GM19467 (cell line): ENCODE measurements around the gene ANKRD13B.

Experiments used
- ATAC-seq: cut with Tn5 transposase; IDR thresholded peaks from one replicate; pipeline ENCODE4 v1.9.1; 2021; ENCODE audit warnings: mild to moderate bottlenecking, moderate library complexity; ENCODE audit not compliant: unreplicated experiment

The ANKRD13B gene

GRCh38 chr17:29616300-29617048 is 23.5 kb downstream of the ANKRD13B start:
- no peak for ATAC-seq

DNA sequence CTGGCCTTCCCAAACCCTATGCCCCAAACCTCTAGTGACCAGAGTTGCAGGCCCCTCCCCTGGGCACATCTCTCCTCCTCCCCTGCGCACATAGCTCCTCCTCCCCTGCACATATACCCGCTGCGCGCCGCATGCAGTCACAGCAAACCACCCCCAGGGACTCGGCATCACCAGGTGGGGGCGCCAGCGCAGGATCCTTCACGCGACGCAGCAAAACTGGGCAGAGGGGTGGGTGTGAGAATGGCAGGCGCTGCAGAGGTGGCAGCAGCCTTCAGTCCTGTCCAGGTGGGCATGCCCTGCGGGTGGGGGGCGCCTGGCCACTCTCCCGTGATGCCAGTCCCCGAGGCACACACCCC is 24.2 kb downstream of the ANKRD13B start:
- peak; percentile 44 for ATAC-seq

DNA sequence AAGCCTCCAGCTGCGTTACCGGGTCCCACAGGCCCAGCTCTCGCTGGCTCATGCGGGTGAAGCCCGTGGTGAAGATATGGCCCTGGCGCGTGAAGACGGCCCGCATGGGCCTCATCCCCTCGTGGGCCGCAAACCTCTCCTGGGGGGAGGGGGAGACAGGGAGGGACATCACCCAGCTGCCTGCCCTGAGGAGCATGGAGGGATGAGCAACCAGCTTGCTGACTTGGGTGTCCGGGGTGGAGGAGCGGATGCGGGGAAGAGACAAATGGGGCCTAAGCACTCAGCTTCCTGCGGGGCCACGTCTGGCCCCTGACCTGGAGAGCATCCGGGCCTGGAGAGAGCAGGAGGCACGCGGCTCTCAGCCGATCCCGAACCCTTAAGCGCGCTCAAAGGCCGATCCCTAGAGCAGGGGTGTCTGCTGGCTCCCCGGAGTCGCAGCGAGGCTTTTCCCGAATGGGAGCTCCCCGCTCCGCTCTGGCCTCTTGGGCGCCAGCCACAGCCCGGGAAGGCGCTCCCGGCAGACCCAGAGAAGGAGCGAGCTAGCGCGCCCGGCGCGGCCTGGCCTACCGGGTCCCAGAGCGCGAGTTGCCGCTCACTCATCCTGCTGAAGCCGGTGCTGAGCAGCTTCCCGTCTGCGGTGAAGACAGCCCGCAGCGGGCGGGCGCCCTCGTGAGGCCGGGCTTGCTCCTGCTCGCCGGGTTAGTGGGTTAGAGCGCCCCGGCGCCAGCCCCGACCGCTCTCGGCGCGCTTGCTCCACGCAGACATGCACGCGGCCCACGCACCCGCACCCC is 24.7 kb downstream of the ANKRD13B start:
- no peak for ATAC-seq

GRCh38 chr17:29618272-29619065 is 25.5 kb downstream of the ANKRD13B start:
- no peak for ATAC-seq

DNA sequence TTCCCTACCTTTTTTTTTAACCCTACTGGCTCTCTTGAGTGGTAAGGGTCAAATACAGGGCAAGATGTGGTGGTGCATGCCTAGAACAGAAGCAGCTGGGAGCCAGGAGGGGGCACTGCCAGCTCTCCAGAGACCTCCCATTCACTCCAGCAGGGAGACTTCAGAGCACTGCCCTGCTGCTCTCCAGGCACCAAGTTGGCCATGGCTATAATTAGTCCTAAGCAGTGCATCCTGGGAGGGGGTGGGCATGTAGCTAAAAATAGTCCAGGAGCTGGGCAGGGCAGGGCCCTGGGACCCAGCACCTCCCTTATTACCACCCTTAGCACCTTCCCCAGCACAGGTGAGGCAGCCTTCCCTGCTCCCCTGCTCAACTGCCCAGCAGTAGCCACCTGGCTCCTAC is 26.3 kb downstream of the ANKRD13B start:
- ATAC-seq: no peak

- no peak for ATAC-seq
Measured at GRCh38 chr17:29620271-29620670, 27.3 kb downstream of the ANKRD13B start.

DNA sequence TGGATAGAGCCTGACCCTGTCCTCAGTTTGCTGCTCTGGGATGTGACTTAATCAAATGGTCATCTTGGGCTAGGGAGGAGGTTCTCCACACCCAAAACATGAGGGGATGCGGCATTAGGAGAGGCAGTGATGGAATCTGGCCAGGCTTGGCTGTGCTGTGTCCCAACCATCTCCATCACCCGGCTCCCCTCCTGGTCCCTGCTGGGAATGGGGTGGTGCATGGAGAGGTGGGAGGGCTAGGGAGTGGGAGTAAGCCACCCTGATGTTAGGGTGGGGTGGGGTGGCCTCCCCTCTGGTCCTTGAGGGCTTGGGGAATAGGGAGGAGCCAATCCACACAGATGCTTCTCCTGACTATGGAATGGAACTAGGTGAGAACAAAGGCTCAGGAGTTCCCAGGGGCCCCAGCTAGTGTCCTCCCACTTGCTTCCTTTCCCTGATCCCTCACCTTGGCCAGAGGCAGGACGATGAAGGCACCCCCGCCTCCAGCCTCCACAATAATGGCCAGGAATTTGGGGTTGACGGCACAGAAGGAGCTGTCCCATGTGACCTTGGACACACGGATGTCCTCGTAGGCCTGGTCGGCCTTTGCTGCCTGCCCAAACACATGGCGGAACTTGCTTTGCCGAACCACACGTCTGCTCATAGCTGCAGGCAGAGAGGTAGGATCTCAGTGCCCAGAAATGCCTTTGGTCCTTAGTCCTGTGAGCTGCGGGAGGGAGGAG is 28.0 kb downstream of the ANKRD13B start:
- ATAC-seq: no peak

DNA sequence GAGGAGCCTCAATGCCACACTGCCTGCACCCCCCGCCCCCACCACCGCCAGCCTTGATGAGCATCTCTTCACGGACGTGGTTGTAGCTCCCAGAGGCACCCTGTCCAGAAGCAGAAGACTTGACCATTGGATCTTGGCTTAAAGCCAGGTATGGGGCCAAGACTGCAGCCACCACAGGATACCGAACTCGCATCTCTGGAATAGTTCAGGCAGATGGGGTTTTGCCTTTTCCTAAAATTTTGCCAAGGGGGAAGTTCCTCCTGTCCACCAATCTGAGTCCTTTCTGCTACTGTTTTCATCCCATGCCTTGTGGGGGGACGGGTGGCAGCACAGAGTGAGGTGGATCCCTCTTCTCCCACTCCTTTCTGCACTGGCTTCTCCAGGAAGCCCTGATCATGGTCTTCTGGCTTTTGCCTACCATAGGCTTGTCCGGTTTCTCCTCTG is 28.8 kb downstream of the ANKRD13B start:
- ATAC-seq: no peak

DNA sequence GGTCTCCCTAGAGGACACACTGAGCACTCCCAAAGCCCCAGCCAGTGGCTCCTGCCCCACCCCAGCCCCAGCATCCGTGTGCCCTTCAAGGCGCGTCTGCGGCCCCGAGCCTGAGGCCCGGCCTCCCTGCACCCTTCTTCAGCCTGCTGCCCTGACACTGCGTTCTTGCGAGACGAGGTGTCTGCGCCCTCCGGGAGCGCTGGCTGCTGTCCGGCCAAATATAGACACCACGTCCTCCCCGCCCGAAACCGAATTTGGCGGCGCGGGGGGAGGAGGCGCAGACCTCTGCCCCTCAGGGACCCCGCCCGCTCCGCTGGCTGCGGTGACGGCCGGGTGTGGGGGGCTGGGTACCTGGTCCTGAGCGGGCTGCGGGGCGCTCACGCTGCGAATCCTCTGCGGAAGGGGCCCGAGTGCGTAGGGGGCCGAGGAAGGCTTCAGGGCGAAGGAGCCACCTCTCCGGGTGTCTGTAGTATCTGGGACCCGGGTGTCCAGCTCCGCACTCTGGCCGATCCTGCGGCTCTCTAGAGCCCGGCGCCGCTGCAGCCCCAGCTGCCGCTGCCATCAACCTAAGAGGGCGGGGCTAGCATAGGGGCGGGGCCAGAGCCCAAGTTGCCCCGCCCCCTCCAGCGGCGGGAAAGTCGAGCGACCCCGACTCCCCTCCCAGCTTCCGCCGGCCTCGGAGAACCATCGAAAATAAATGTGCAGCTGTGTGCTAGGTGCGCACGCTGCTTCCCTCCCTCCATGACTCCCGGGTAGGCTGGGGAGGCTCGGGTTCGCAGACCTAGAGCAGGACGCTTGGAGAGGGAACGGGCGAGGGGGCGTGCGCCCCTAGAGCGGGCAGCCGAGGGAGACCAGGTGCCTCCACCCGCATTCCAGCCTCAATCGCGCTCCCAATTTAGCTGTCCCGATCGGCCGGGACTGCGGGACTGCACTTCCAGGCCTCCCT is 29.7 kb downstream of the ANKRD13B start, which contains the start of gene CORO6:
Gene CORO6, minus strand, starts transcription at position 576 of the 946 bp plus-strand sequence. CDS start 1,491 bp downstream, outside the sequence.
- peak; percentile 34 for ATAC-seq

- no peak for ATAC-seq
Measured at GRCh38 chr17:29623283-29623647, 30.3 kb downstream of the ANKRD13B start.

GRCh38 chr17:29624586-29624985 is 31.7 kb downstream of the ANKRD13B start:
- ATAC-seq: no peak

DNA sequence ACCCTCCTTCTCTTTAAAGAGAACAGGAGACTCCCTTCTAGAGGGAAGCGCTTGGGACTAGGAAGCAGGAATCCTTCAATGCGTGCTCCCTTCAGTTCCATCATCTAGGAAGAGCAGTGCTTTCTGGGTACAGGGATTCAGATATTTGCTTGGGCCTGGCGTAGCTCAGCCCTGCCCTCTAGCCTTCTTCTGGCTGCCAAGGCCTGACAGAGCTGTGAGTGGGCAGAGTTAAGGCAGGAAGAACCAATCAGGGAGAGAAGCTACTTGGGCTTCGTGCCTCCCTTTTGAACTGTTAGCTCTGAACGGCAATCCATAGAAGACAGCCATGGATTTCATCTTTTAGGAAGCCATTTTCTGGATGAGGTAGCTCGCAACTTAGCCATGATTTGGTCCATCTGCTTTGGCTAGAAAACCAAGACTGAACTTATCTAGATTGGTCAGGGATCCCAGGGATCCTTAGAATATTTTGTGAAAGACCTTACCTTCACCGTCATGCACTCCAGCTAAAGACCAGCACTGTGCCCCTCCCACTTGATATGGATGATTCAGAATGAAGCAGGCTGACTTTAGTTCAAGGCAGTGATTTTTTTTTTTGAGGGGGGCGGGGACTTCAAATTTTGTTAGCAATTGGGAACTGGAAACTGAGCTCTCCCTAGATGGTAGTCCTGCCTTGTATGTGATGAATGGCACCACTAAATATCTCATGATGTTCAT is 32.3 kb downstream of the ANKRD13B start:
- ATAC-seq: no peak

- ATAC-seq: no peak
Measured at GRCh38 chr17:29627951-29628350, 35.0 kb downstream of the ANKRD13B start.

- no peak for ATAC-seq
Measured at GRCh38 chr17:29628644-29629043, 35.7 kb downstream of the ANKRD13B start.

- ATAC-seq: no peak
Measured at GRCh38 chr17:29629839-29630238, 36.9 kb downstream of the ANKRD13B start.

- ATAC-seq: no peak
Measured at GRCh38 chr17:29630630-29631193, 37.8 kb downstream of the ANKRD13B start.

DNA sequence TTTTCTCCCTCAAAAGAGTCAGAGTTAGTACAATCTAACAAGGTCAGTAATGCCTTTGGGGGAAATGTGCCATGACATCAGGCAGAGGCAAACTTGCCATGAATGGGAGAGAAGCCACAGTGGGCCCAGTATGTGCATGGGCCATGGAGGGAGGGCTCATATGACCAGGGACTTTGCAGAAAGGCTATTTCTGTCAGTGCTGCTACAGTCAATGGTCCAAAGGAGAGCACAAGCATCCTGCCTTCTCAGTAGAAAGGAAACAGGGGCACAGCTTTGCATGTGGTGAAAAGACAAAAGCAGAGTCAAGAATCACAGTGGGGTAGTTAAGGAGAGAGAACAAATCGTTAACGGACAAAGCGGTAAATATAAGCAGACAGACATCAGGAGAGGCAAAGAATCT is 41.0 kb downstream of the ANKRD13B start:
- ATAC-seq: no peak

GRCh38 chr17:29640413-29640812 is 47.5 kb downstream of the ANKRD13B start:
- ATAC-seq: no peak
